EH (cell line): Measurements from ENCODE around the gene ADGB.
"Not testable (repeated sequence)": the region's sequence is repeated elsewhere in the genome, so short reads cannot be mapped to it uniquely, and the experiment has no call there.

Source experiments
- DNase-seq: peaks from one replicate; pipeline ENCODE4 v3.0.0-alpha.2; 2015; ENCODE audit warnings: low read depth

The ADGB gene

GRCh38 chr6:146768722-146769121 lies 169.9 kb downstream of the ADGB start:
- no peak for DNase-seq

GRCh38 chr6:146770275-146770964 lies 171.6 kb downstream of the ADGB start:
- DNase-seq: no peak

GRCh38 chr6:146770965-146771735 lies 172.4 kb downstream of the ADGB start:
- no peak for DNase-seq

GRCh38 chr6:146775220-146775619 lies 176.4 kb downstream of the ADGB start:
- peak; percentile 1 for DNase-seq

GRCh38 chr6:146781836-146782235 lies 183.1 kb downstream of the ADGB start:
- peak; percentile 4 for DNase-seq

GRCh38 chr6:146785001-146785585 lies 186.3 kb downstream of the ADGB start:
- DNase-seq: peak; percentile 54

- DNase-seq: peak; percentile 22
These were observed 189.2 kb downstream of the ADGB start for GRCh38 chr6:146787876-146788508.

GRCh38 chr6:146790561-146791091 lies 191.9 kb downstream of the ADGB start:
- no peak for DNase-seq

- no peak for DNase-seq
These were observed 193.2 kb downstream of the ADGB start for GRCh38 chr6:146791930-146792329.

GRCh38 chr6:146793218-146793617 lies 194.4 kb downstream of the ADGB start:
- DNase-seq: not testable (repeated sequence)

GRCh38 chr6:146795479-146796133 lies 196.8 kb downstream of the ADGB start:
- DNase-seq: no peak

GRCh38 chr6:146803167-146803566 lies 204.4 kb downstream of the ADGB start:
- DNase-seq: not testable (repeated sequence)

- DNase-seq: peak; percentile 20
These were observed 204.8 kb downstream of the ADGB start for GRCh38 chr6:146803601-146804000.

GRCh38 chr6:146805546-146806325 lies 207.0 kb downstream of the ADGB start:
- DNase-seq: no peak

GRCh38 chr6:146809014-146809413 lies 210.2 kb downstream of the ADGB start:
- DNase-seq: not testable (repeated sequence)

GRCh38 chr6:146812811-146813321 lies 214.1 kb downstream of the ADGB start:
- peak; percentile 46 for DNase-seq

GRCh38 chr6:146813554-146813953 lies 214.8 kb downstream of the ADGB start:
- peak; percentile 16 for DNase-seq

GRCh38 chr6:146814148-146814750 lies 215.5 kb downstream of the ADGB start:
- DNase-seq: no peak

- DNase-seq: not testable (repeated sequence)
These were observed 217.0 kb downstream of the ADGB start for GRCh38 chr6:146815511-146816462.
